Fibroblast of skin of left biceps (primary cell): ENCODE measurements around the gene WNT7B.
A peak's percentile ranks its signal among the peaks of the same experiment; 100 is the strongest.

ENCODE experiments used
- DNase-seq, 2 experiments: peaks; one replicate each; pipeline ENCODE4 v3.0.0-alpha.2; 2013; ENCODE audit warnings: low read depth in 2 of 2

WNT7B gene

GRCh38 chr22:45957826-45958225, 19.1 kb downstream of the WNT7B start:
- no peak for DNase-seq

DNA sequence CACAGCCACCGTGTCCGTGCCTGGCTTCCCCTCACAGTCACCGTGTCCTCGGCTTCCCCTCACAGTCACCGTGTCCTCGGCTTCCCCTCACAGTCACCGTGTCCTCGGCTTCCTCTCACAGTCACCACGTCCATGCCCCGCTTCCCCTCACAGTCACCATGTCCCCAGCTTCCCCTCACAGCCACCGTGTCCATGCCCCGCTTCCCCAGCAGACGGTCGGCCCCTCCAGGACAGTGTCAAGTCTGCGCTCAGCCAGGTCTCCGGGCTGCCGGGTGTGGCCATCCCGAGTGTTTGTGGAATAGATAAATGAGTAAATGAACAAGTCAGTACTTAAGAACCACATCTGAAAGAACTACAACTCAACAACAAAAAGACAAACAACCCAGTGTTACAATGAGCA, 23.8 kb downstream of the WNT7B start:
- no peak for DNase-seq

DNA sequence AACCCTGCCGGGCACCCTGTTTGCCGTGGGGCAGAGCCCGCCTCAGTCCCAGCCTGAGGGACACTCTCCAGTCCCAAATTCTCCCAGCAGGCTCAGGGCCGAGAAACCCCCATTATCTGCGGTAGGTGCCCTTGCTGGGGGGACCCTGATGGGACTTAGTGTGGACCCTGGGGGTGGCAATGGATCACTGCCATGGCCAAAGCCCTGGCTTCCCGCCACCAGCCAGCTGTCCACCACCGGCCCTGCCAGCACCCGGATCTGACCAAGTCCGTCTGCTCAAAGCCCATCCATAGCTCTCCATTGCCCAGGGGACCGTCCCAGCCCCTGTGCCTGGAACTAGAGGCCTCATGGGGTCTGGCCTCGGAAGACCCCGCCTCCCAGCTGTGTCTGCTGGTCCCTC, 24.4 kb downstream of the WNT7B start:
- no peak for DNase-seq

DNA sequence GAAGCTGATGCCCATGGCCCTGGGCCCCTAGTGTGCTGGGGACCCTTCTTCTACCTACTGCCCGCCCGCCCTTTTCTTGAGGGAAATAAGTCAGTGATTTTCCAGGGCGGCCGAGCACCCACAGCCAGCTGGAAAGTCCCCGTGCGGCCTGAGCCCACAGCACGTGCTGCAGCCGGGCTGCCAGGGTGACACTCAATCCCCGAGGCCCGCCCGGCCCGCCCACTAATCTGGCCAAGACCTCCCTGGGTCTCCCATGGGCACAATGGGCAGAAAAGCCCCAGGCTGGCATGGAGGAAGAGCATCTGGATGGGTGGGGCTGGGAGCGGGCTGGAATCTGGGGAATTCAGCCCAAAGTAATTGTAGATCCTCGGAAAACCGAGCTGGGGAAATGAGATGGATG, 24.8 kb downstream of the WNT7B start:
- DNase-seq, result no peak

- DNase-seq, result no peak
Measured at GRCh38 chr22:45949891-45950290, 27.1 kb downstream of the WNT7B start.

DNA sequence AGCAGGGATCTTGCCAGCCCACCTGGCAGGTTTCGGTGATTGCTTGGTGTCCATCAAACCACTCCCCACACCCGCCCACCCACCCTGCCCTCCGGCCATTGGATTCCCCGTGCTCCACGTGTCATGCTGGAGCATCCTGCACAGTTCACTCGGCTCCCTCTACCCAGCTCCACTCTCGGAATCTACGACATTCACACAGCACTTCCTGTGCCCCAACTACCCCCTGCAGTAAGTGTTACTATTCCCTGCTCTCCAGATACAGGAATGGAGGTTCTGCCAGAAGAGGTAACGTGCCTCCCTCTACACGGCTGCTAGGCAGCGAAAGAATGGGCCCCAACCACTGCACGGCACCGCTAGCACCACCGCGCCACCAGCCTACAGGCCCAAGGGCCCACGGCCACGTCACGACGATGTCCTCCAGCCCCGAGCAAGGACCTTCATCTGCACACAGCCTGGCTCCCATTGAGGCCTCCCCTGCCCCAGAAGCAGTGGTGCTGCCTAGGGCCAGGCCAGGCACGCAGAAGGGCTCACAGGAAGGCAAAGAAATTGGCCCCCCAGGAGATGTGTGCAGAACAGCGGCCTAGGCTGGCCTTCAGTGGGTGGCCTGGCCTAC, 27.6 kb downstream of the WNT7B start:
- DNase-seq, result no peak

DNA sequence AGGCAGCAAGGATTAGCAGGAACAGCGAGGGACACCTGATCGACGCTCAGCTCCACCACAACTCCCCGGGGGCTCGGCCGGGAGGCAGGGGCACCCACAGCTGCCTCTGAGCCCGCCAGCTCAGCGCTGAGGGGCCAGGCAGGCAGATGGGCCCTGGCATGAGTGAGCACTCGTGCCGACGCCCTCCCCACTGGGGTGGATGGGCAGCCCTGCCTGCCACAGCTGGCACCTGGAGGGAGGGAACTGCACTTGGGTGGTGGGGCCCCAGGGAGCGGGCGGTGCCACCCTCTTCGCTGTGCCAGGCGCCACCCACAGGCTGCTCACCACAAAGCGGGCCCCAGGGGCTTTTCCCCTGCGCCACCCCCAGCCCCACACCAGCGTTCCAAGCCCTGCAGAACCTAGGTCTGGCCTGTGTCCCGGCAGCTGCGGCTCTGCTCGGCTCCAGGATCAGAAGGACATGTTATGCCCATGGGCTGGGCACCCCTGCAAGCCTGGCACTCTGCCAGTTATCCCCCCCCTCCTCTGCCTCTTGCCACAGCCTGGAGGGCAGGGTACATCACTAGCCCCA, 28.8 kb downstream of the WNT7B start:
- DNase-seq, result no peak

- DNase-seq, result no peak
Measured at GRCh38 chr22:45946805-45947600, 30.0 kb downstream of the WNT7B start.

DNA sequence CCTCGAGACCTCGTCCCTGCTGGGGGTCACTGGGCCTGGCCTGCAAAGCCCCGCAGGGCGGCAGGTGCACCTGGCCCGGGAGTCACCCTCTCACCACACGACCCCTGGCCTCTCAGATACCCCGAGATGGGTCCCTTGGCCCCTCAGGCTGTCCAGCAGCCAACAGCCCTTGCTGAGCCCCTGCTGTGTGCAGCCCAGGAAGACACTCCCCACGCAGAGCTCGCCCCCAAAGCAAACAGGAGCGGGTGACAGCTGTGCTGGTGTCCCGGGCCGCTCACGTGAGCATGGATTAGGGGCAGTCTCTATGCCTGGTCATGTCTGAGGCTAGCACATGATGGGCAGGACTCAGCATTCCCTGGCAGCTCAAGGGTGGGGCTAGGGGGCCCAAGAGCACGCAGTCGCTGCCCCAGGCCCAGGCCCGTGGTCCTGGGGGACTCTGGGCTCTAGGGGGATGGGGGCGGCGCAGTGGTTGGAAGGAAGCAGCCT, 31.3 kb downstream of the WNT7B start:
- DNase-seq, result no peak

GRCh38 chr22:45942787-45943493, 34.0 kb downstream of the WNT7B start:
- no peak for DNase-seq

DNA sequence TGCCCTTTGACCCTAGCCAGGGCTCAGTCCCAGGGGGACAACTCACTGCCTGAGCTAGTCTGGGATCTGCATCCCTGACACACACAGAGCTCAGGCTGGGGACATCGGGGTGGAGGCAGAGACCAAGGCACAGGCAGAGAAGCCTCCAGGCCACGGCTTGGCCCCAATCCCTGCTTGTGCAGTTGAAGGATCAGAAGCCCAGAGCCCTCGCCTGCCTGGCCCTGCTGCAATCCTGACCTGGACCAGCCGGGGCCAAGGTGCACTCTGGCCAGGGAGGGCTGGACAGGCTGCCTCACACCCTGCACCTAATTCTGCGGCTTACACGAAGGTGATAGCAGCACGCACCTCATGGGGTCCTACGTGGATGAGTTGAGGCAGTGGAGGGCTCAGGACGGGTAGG, 34.6 kb downstream of the WNT7B start:
- DNase-seq, result no peak

DNA sequence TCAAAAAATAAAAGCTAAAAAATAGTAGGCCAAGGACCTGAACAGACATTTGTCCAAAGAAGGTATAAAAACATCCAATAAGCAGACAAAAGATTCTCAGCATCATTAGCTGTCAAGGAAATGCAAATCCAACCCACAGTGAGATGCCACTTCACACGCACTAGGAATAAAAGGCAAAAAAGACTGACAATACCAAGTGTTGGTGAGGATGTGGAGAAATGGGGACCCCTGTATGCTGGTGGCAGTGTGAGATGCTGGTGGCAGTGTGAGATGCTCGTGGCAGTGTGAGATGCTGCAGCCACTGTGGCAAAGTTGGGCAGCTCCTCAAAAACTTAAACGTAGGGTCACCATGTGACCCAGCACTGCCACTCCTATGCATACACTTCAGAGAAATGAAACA, 38.0 kb downstream of the WNT7B start:
- no peak for DNase-seq

- DNase-seq, result no peak
Measured at GRCh38 chr22:45937960-45938359, 39.0 kb downstream of the WNT7B start.

DNA sequence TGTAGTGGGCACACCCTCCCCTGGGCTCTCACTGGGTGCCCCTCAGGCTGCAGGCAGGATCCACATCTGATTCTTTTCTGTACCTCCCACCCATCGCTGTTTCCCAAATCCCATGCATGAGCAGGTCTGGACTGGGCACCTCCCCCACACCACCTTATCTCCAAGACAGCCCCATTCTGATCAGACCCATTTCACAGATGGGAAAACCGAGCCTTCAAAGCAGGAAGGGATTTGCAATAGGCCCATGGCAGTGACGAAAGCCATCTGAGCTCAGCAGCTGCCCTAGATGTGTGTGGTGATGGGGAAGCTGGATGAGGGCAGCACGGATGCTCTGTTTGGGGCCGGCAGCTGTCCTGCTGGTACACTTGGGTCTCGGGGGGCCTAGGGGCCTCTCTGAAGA, 41.4 kb downstream of the WNT7B start:
- no peak for DNase-seq

- peak; percentile 28 to 38 for DNase-seq
Measured at GRCh38 chr22:45934659-45935341, 42.2 kb downstream of the WNT7B start.

GRCh38 chr22:45934168-45934564, 42.8 kb downstream of the WNT7B start:
- no peak for DNase-seq

DNA sequence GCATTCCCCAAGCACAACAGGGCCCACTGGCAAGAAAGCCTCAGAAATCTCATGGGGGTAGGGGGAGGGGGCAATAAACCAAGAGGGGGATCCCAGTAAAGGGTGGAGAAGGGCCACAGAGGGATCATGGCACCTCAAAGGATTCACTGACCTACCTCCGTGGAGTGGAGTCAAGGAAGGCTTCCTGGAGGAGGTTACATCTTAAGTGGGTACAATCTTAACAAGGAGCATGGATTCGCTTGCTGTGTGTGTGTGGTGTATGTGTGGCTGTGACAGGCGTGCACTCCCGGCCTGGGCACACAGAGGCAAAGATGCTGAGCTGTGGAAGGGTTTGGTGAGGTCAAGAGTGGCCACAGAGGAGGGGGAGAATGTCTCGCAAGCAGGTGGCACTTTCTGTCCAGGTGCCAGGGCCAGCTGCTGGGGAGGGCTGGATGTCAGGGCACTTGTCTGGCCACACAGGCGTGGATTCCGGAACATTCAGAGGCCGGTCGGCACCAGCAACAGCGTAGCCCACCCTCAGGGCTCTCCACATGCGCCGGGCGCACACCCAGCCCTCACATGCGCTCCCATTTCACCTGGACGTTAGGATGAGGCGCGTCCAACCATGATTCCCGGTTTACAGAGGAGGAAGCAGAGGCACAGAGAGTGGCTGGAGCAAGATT, 43.3 kb downstream of the WNT7B start:
- no peak for DNase-seq

DNA sequence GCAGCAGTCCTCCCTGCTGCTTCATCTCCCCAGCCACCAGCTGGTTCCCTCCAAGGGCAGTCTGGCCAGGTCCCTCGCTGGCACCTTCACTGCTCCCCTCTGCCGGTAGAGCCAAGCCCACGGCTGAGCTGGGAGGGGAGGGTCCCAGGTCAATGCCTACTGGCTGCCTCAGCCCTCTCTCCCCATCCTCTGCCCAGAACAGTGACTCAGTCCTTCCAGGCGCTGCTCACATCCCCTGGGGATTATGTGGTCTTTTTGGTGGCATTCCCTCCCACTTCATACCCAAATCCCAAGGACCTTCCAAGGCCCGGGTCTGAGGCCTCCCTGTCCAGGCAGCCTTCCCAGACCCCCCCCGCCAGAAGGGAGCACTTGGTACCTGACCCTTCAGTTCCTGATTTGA, 44.9 kb downstream of the WNT7B start:
- DNase-seq, result peak in 1 of 2 experiments; percentile 1

- no peak for DNase-seq
Measured at GRCh38 chr22:45931042-45931441, 45.9 kb downstream of the WNT7B start.

- no peak for DNase-seq
Measured at GRCh38 chr22:45930324-45930723, 46.6 kb downstream of the WNT7B start.

- no peak for DNase-seq
Measured at GRCh38 chr22:45929649-45930048, 47.3 kb downstream of the WNT7B start.
